ENCODE results near the gene TRAP1.

TRAP1 gene

DNA sequence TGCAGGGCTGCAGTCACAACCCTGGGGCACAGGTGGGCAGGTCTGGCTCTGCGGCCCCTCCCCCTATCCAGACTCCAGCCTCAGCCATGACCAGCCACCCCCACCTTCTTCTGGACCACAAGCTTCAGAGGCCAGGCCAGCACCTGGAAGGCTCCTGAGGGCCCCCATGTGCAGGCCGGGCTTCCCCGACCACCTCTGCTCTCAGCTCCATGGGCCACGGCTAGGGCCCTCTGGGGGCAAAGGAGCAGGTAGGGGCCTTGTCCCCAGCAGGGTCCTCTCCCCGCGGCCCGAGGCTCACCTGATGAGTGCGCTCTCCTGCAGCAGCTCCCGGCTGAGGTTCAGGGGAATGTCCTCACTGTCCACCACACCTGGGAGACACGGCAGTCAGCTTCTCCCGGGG lies 45.9 kb downstream of the TRAP1 start:
- no peak overlapping the region for H3K4me3 ChIP-seq (ENCODE audit: low read depth, low read length, poor library complexity, severe bottlenecking)
- no peak overlapping the region for H3K4me2 ChIP-seq (ENCODE audit: low read length)
- H4K20me1 ChIP-seq (ENCODE audit: insufficient read depth, low read length): no peaks in the 10 kb centered on the region
- no peak overlapping the region for H3K9ac ChIP-seq (ENCODE audit: low read length)
- H3K9me3 ChIP-seq (ENCODE audit: low read length): no peaks in the 10 kb centered on the region
- H3K27me3 ChIP-seq (ENCODE audit: insufficient read depth, low read length): no peaks in the 10 kb centered on the region
- H3F3A ChIP-seq (ENCODE audit: insufficient read depth, low read length): no peaks in the 10 kb centered on the region
- TF ChIP-seq EZH2 (IDR thresholded peaks at IDR 0.05; ENCODE audit: borderline replicate concordance, low read length): no peak
- TF ChIP-seq, protein P1, sequence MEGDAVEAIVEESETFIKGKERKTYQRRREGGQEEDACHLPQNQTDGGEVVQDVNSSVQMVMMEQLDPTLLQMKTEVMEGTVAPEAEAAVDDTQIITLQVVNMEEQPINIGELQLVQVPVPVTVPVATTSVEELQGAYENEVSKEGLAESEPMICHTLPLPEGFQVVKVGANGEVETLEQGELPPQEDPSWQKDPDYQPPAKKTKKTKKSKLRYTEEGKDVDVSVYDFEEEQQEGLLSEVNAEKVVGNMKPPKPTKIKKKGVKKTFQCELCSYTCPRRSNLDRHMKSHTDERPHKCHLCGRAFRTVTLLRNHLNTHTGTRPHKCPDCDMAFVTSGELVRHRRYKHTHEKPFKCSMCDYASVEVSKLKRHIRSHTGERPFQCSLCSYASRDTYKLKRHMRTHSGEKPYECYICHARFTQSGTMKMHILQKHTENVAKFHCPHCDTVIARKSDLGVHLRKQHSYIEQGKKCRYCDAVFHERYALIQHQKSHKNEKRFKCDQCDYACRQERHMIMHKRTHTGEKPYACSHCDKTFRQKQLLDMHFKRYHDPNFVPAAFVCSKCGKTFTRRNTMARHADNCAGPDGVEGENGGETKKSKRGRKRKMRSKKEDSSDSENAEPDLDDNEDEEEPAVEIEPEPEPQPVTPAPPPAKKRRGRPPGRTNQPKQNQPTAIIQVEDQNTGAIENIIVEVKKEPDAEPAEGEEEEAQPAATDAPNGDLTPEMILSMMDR (IDR thresholded peaks at IDR 0.05; ENCODE audit: low read length): no peak
- peaks cover 85% of the 10 kb centered on the region for H3K36me3 ChIP-seq (ENCODE audit: insufficient read depth, low read length)
- H3K79me2 ChIP-seq (ENCODE audit: insufficient read depth, low read length): no peaks in the 10 kb centered on the region
- no peak overlapping the region for H2AFZ ChIP-seq (ENCODE audit: low read length)
- no peaks in the 10 kb centered on the region for H3K4me1 ChIP-seq (ENCODE audit: insufficient read depth, low read length, severe bottlenecking)
- no peak overlapping the region for H3K27ac ChIP-seq (ENCODE audit: low read depth, low read length, poor library complexity, severe bottlenecking)
- no peaks in the 10 kb centered on the region for H3K9me2 ChIP-seq (ENCODE audit: low read depth, low read length)

DNA sequence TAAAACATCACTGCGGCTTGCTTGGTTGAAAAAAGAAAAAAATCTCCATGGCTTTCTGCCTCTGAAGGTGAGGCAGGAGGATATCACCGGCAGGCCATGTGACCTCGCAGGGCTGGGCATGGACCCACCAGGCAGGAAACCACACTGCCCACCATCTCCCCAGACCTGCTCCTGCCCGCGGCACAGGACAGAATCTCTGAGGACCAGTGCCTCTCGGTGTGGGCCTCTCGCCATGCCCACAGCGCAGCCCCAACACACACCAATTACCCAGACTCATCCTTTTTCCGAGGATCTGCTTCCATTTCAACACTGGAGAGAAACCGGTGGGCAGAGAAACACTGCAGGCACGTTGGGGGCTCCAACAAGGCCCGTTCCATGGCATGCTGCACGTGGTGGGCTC lies 46.6 kb downstream of the TRAP1 start:
- Histone ChIP-seq H3K9me2 (ENCODE audit: low read depth, low read length) (no peaks in the 10 kb centered on the region), H3K27ac (ENCODE audit: low read depth, low read length, poor library complexity, severe bottlenecking) (no peak overlapping the region), H2AFZ (ENCODE audit: low read length) (no peak overlapping the region), H3K4me2 (ENCODE audit: low read length) (no peak overlapping the region), H3K27me3 (ENCODE audit: insufficient read depth, low read length) (no peaks in the 10 kb centered on the region), H3K9ac (ENCODE audit: low read length) (no peak overlapping the region), H3K4me3 (ENCODE audit: low read depth, low read length, poor library complexity, severe bottlenecking) (no peak overlapping the region), H3K36me3 (ENCODE audit: insufficient read depth, low read length) (peaks cover 88% of the 10 kb centered on the region), H3K9me3 (ENCODE audit: low read length) (no peaks in the 10 kb centered on the region), H3K4me1 (ENCODE audit: insufficient read depth, low read length, severe bottlenecking) (no peaks in the 10 kb centered on the region), H3F3A (ENCODE audit: insufficient read depth, low read length) (no peaks in the 10 kb centered on the region), H4K20me1 (ENCODE audit: insufficient read depth, low read length) (no peaks in the 10 kb centered on the region), H3K79me2 (ENCODE audit: insufficient read depth, low read length) (no peaks in the 10 kb centered on the region)
- no peak for TF ChIP-seq EZH2 (IDR thresholded peaks at IDR 0.05; ENCODE audit: borderline replicate concordance, low read length)
- TF ChIP-seq, protein P1 (IDR thresholded peaks at IDR 0.05; ENCODE audit: low read length): no peak

DNA sequence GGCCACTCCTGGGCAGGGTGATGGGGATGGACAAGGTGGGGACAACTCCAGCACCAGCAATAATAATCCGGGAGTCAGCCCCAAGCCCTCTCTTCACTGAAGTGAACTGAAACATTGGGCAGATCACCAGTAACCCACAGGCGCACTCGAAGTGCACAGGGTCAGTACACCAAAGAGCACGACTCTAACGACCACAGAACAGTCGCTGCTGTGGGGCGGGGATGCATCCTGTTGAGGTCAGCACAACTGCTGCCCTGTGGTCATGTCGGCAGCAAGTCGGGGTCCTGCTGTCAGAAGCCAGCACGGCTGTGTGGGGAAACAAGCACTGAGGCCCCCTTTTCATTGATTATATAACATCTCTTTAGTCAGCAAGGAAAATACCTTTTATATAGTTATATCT lies 48.2 kb downstream of the TRAP1 start:
- TF ChIP-seq, protein P1 (IDR thresholded peaks at IDR 0.05; ENCODE audit: low read length): no peak
- no peak for TF ChIP-seq EZH2 (IDR thresholded peaks at IDR 0.05; ENCODE audit: borderline replicate concordance, low read length)
- Histone ChIP-seq H4K20me1 (ENCODE audit: insufficient read depth, low read length) (no peaks in the 10 kb centered on the region), H3K4me1 (ENCODE audit: insufficient read depth, low read length, severe bottlenecking) (no peaks in the 10 kb centered on the region), H3K36me3 (ENCODE audit: insufficient read depth, low read length) (peaks cover 88% of the 10 kb centered on the region), H2AFZ (ENCODE audit: low read length) (no peak overlapping the region), H3K9me3 (ENCODE audit: low read length) (no peaks in the 10 kb centered on the region), H3K9me2 (ENCODE audit: low read depth, low read length) (no peaks in the 10 kb centered on the region), H3K79me2 (ENCODE audit: insufficient read depth, low read length) (no peaks in the 10 kb centered on the region), H3K27ac (ENCODE audit: low read depth, low read length, poor library complexity, severe bottlenecking) (no peak overlapping the region), H3K4me3 (ENCODE audit: low read depth, low read length, poor library complexity, severe bottlenecking) (no peak overlapping the region), H3K27me3 (ENCODE audit: insufficient read depth, low read length) (no peaks in the 10 kb centered on the region), H3K9ac (ENCODE audit: low read length) (no peak overlapping the region), H3F3A (ENCODE audit: insufficient read depth, low read length) (no peaks in the 10 kb centered on the region), H3K4me2 (ENCODE audit: low read length) (no peak overlapping the region)

Measured in OCI-LY1 (cell line).